Hematopoietic multipotent progenitor cell treated with erythropoietin and hydrocortisone succinate and interleukin-3 and kit ligand, for 6 days (in vitro differentiated cells): ENCODE data around the gene SPAG9.
A peak's percentile ranks its signal among the peaks of the same experiment; 100 is the strongest.

ENCODE experiments used
- DNase-seq: peaks from one replicate; pipeline ENCODE4 v3.0.0-alpha.2; 2015

Gene SPAG9

DNA sequence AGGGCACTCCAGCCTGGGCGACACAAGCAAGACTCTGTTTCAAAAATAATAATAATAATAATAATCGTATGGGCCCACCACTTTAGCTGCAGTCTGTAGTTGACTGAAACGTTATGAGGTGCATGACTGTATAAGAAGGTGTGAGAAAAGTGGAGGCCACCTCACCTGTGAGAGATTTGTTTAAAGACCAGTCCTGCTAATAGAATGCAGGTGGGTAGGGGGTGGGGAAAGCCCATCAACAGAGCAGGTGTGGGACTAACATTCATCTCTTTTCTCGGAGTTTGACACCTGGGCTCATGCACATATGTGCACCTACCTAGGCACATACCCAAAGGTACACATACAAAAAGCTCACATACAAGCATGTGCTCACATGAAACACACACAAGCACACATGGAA lies 186.5 kb downstream of the SPAG9 start:
- no peak for DNase-seq

DNA sequence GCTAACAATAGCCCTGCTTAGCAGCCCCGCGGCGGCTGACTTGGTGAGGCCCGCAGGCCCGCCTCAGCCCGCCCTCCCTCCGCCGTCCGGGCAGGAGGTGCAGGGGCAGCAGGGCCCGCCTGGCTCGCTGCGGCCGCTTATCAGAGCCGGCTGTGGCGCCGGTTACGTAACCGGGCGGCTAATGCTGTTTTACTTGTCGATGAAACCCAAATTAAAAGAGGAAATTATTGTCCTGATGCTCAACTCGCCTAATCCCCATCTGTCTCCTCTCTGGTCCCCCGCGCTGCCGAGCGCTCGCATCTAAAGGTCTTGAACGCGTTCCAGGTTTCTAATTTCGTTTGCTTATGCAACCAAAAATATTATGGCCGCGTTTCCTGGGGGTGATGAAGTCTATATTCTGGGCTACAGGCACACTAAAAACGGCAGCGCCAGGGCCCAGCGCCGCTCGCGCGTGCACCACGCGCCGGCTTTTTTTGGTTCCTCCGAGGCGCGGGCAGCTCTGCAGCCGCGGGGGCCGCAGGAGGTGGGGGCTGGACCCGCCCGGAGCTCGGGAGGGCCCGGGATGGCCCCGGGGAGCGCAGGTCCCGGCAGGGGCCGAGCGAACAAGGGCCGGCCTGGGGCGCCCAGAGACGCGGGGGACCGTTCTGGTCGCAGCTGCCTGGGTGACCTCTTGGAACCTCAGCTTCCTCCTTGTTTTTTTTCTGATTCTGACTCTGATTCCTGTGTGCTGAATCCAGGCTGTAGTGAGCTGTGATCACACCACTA lies 189.3 kb downstream of the SPAG9 start:
- DNase-seq = peak; percentile 89

DNA sequence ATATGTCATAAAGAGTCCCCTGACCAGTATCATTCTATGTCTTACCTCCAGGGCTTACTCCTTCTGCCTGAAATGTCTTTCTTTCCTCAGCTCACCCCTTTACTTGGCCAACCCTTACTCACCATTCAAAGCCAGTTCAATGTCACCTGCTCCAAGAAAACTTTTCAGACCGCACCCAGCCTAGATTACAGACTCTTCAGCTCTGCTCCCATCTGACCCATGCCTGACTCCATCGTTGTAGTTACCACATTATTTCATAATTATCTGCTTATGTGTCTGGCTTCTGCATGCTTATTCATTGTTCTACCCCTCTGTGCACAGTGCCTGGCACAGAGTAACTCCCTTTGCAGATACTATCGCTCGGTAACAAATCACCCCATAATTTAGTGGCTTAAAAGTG lies 192.0 kb downstream of the SPAG9 start:
- DNase-seq = no peak

DNA sequence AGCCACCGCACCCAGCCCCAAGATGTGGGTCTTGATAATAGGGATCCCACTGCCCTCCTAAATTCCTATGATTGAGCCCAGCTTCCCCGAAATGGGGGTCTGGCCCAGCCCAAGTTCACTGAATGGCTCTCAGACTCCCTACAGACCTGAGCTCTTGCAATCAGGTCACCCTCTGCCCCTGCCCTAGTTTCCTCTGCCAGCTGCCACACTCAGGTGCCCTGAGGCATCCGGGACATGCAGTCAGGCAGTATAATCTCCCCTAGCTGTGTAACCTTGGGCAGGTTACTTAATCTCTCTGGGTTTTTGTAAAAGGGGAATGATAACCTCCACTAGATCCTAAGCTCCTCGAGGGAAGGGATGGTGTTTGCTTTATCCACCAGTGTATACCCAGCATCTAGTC lies 193.4 kb downstream of the SPAG9 start:
- no peak for DNase-seq

DNA sequence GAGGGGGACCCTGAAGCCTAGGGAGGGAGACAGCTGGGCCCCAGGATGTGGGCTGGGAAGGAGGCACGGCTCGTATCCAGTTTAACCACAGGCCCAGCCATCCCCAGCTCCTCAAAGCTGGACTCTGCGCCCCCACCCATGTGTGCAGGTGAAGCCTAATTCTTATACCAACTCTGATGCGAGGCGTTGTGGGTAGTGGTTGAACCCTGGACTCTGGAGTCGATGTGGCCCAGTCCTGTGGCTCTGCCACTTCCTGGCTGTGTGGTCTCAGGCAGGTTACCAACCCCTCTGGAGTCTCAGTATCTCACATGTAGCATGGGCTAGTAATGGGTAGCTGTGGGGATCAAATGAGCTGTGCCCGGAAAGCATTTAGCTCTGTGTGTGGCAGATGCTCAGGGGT lies 194.1 kb downstream of the SPAG9 start:
- no peak for DNase-seq

DNA sequence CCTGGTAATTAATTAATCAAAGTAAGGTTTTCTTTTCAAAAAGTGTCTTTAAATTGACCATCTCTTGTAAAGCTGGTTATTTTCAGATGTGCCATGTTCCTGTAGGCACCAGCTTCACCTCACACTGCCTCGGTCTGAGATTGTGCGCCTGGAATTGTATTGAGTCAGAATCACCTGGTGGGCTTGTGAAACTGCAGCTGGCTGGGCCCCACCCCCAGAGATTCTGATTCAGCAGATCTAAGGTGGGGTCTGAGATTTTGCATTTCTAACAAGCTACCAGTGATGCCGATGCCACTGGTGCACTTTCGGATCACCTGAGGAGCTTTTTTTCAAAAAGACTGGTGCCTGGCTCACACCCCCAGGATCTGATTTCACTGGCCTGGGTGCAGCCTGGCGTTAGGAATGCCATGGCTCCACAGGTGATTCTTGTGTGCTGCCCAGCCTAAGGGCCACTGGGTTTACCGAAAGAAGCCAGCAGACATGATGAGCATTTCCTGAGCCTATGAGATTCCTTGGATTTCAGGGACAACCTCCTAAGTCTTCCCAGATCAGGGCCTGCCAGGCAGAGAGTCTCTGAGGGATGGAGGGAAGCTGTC lies 195.3 kb downstream of the SPAG9 start:
- DNase-seq = no peak

DNA sequence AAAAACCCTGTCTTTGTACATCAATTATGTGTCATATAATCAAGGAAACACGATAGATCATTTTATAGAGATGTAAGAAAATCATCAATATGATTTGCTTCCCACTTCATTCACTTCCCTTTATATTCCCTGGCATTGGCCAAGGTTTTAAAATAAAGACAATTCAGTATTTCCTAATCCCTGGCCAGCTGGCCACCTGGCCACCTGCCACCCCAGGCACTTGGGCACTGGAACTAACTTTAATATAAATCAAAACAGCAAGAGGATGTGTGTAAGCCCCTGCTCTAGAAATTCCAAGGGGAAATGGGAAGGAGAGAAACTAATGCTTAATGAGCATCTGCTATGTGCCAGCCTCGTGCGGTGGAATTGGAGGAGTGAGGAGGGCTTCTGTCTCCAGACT lies 195.9 kb downstream of the SPAG9 start:
- DNase-seq = no peak

DNA sequence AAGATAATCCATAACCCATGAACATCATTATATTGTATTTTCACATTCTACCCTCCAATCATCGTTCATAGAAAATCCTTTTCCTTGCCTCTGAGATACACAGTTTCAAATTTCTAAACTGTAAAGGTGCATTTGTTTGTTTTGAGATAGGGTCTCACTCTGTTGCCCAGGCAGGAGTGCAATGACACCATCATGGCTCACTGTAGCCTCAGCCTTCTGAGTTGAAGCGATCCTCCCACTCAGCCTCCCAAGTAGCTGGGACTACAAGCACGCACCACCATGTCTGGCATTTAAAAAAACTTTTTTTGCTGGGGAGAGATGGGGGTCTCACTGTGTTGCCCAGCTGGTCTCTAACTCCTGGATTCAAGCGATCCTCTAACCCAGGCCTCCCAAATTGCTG lies 196.4 kb downstream of the SPAG9 start:
- no peak for DNase-seq

DNA sequence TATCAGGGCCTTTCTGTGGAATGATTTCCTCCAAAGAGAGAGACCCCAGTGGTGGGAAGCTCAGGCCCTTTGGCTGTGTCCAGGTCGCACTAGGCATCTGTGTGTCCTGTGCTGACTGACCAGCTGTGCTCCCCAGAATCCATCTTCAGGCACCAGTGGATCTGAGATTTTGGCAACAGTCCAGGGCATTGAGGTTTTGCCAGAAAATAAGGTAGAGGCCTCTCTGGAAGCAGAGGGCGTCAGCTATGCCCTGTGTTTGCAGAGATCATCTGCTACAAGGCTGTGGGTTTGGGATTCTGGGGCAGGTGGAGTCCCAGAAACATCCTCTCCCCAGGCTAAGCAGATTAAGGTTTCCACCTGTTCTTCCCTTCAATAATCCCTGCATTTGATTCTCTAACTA lies 197.1 kb downstream of the SPAG9 start:
- DNase-seq = no peak

DNA sequence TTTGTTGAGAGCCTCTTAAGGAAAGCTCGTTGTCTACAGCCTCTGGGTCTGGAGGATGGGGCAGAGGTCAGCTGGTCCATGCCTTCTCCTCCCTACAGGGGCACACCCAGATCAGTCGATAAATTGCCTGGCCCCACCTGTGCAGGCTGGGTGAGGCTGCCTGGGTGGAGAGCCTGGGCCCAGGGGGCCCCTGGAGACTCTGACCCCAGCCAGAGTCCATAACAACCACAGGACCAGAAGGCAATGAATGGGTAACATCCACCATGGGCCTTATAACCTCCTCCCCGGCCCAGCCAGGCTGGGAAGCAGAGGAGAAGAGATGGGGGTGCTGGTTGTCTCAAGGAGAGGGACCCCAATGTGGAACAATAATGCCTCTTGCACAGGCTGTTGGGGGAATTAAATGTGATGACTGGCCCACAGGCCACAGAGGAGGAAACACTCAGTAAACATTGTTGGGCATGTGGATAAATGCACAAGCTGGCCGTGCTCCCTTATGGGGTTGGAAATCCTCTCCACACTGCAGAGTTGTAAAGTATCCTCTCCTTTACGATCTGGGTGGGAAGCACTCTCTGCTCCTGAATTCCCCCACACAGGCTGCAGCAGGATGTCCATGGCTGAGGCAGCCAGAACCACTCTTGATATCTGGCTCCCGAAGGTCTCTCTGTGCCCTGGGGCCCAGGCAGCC lies 197.8 kb downstream of the SPAG9 start:
- no peak for DNase-seq

DNA sequence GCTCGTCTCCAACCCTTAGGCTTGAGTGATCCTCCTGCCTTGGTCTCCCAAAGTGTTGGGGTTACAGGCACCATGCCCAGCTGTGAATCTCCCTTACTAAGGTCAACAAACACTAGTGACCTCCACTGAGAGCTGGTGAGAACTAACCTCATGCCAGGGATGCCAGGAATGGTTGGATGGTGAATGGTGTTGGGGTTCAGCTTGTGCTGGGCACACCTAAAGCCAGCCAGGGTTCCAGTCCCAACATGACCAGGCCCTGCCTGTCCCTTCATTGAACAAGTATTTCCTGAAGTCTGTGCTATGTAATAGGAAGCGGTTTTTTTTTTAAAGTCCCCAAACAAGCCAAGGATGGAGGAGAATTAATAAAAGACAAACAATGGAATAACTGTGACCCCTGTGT lies 198.6 kb downstream of the SPAG9 start:
- no peak for DNase-seq

DNA sequence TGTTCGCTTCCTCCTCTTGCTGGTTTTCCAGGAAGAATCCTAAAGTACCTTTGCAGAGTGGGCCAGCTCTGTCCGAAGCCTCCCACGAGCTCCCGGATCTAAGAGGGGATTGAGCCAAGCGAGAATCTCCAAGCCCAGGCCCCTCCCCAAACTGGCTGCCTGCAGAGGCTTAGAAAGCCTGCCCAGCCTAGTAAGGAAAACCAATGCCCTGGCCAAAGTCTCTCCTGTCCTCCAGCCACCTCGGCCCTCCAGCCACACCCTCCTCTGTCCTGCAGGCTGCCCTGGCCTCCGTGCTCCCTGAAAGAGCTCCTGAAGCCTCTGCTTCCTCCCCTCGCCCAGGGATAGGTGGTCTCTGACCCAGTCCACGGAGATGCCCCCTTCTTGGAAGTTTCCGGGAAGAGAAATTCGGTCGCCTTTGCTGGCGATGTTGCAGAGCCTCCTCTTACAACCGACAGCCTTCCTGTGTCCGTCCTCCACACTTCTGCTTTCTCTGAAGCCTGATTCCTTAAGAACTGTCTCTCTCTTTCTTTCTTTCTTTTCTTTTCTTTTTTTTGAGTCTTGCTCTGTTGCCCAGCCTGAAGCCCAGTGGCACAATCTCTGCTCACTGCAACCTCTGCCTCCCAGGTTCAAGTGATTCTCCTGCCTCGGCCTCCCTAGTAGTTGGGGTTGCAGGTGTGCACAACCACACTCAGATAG lies 199.6 kb downstream of the SPAG9 start:
- DNase-seq = no peak

DNA sequence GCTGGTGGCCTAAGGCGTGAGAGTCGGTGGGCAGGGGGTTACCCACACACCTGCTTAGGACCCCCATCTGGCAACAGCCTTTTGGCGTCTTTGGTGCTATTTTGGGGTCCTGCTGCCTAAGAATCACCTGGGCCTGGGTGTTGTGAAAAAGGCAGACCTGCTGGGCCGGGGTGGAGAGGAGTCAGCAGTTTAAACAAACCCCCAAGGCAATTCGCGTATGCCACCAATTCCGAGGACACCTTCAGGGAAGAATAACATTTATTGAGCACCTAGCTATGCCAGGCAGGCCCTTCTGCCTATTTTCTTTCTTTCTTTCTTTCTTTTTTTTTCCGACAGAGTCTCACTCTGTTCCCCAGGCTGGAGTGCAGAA lies 200.6 kb downstream of the SPAG9 start:
- DNase-seq = no peak

DNA sequence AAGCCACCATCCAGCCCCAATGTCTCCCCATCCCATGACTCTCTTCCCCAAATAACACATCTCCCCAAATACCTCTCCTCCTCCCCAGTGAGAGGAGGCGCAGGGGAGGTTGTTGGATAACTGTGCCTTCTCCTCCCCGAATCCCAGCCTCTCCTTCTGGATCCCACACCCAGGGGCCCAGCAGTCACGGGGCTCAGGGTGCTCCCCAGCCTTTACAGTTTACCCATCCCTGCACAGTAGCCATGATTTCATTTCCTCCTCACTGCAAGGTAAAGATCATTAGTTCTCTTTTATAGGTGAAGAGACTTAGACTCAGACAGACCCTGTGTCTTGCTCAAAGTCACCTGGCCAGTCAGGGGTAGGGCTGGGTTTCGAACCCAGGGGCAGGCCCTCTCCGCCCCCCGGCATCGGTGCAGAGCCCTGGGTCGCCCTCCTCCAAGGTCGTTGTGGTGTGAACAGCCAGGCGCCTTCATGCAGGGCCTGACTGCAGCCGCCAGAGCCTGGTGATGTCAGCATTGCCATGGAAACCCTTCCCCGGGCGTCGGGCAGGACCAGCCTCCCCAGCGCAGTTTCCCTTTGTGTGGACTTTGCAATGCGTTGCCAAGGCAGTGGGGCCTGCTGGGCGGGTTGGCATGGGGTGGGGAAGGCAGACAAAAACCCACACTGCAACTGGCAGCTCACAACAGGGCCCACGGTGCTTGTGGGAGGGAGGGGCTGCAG lies 201.2 kb downstream of the SPAG9 start:
- DNase-seq = peak; percentile 63

DNA sequence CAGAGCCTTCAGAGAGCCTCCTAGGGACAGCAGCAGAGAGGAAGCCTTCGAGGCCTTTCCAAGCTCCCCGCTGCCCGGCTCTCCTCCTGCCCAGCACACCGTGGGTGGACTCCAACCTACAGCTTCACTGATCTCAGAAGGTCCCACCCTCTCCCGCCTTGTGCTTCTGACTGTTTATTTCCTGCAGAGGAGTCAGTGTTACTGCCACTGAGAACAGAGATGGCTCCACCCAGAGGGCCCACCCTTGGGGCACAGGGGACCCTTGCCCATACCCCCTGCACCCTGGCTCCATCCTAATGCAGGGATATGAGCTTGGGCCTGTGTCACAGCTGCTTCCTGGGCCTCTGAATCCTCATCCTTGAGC lies 201.8 kb downstream of the SPAG9 start:
- no peak for DNase-seq

DNA sequence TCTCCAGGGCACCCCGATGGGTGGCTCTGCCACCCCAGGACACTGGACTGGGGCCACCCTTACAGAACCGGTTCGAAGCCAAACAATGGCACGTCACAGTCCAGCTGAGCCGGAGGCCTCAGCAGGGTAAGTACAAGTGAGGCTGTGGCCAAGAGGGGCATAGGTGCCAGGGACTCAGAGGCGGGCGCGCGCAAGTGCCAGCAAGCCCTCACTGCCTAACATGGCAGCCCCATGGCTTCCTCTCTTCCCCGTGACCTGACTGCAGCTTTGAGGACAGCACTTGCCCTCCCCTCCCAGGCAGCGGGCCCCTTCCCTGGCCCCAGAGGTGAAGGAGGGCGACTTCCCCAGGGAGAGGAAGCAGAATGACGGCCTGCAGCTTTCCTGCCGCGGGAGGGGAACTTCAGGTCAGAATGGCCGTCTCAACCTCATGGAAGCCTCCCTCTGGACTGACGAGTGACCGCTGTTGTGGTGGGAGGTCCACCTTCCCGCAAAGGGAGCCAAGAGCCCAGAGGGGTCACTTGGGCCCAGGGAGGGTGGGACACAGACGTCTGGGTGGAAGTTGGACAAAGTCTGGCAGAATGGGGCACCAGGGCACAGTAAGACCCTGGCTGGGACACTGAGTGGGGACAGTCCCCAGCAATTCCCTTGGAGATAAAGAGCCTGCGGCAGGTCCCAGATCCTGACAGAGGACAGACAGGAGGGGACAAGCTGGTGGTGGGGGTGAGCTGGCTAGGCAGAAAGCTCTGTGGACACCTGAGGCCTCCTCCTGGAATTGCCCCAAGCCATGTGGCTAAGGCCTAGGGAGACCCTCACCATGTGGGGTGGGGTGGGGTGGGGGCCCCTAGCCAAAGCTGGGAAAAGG lies 202.4 kb downstream of the SPAG9 start:
- no peak for DNase-seq

DNA sequence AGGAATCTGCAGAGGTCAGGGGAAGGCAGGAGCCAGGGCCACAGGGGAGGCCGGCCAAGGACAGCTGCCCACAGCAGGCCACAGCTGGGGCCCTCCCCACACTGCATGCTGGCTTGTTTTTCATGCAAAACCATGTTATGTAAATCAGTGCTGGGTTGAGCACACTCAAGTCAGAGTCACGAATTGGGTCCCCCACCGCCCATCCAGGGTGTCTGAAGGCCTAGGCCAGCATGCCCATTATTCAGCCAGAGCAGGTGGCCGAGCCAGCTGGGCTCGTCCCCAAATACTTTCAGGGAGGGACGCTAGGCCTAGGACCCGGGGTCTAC lies 203.3 kb downstream of the SPAG9 start:
- DNase-seq = no peak

DNA sequence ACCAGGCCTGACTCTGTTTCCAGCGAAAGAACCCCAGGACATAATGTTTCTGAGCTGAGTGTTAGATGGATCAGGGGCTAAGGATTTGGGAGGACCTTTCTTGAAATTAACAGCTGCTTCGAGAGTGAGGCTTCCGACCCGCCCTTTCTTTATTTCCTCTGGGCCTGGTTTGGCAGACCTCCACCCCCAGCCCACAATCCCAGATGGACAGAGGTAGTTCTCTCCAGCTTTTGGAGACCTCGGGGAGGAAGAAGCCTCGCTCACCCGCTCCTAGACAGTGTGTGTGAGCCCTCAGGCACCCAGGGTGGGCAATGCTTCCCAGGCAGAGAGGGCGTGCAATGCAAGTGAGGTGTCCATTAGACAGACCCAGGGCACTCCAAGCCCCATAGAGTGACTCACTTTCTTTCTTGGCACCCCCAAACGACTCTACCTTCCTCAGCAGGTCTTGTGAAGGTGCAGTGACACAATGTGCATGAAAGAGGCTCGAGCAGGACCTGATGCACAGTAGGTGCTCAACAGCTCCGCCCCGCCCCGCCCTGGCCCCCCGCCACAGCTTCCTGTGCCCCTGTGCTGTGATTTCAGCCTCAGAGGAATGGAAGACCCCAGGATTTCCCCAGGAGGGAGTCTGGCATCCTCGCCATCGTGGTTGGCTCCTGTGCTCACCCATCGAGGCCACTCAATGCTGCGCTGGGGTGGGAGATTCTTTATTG lies 203.8 kb downstream of the SPAG9 start:
- DNase-seq = no peak

DNA sequence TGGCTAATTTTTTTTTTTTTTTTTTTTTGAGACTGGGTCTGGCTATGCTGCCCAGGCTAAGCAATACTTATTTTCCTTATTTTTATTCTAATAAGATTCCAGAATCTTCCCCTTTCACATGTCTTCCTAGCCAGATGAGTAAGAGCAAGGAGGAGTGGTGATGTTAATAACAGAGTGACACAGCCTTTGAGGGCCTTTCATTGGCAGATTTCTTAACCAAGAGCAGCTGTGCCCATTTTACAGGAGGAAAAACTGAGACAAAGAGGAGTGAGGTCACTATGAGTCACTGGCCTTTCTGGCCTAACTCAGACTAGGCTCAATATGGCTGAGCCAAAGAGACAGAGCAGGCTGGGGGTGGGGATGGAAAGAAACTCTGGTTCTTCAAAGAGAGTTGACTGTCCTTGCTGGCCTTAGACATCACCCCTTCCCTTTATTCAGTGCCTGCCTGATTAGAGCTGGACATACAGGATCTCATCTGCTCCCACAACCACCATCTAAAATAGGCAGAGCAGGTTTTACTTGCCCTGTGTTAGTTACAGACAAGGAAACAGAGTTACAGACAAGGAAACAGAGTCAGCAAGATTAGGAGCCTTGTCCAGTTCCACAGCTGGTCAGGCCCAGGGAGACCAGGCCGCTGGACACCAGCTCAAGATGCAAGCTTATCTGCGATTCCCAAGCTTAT lies 204.5 kb downstream of the SPAG9 start:
- no peak for DNase-seq

DNA sequence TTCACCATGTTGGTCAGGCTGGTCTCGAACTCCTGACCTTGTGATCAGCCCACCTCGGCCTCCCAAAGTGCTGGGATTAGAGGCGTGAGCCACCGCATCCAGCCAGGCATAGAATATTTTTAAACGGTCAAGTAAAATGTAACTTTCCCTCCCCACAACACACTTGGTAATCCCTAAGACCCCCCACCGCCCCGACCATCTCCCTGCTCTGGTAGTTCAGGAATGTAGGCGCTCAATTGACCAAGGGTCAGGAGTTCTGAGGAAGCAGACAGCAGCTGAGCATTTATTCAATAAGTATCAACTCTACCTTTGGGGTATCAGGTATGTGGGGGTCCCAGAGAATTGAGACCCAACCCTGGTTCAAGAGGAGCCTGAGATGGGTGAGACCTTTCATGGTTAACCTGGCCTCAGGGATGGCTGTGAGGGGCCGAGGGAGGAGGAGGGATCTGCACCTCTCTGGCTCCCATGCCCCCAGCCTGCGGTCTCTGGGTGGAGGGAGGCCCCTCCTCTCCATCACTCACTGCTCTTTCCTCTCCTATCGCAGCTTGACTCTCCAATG lies 206.1 kb downstream of the SPAG9 start:
- DNase-seq = no peak

DNA sequence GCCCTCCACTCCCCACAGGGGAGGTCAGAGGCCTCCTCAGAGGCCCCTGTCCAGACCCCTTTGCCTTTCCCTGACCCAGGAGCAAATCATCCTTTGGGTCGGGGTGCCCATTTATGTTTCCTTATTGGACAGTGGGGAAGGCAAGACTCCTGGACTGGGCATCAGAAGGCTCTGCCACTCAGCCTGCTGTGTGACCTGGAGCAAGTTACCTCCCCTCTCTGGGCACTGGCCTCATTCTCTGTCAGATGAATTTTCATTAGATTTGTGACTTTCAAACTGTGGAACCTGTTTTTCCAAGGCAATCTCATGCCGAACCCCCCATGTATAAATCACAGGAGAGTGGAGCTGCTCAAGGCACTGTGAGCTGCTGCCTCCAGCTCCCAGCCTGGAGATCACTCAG lies 207.5 kb downstream of the SPAG9 start:
- no peak for DNase-seq
